ENCODE results near the gene CCDC15.
"Not testable (repeated sequence)": the region's sequence is repeated elsewhere in the genome, so short reads cannot be mapped to it uniquely, and the experiment has no call there.

CCDC15 gene

DNA sequence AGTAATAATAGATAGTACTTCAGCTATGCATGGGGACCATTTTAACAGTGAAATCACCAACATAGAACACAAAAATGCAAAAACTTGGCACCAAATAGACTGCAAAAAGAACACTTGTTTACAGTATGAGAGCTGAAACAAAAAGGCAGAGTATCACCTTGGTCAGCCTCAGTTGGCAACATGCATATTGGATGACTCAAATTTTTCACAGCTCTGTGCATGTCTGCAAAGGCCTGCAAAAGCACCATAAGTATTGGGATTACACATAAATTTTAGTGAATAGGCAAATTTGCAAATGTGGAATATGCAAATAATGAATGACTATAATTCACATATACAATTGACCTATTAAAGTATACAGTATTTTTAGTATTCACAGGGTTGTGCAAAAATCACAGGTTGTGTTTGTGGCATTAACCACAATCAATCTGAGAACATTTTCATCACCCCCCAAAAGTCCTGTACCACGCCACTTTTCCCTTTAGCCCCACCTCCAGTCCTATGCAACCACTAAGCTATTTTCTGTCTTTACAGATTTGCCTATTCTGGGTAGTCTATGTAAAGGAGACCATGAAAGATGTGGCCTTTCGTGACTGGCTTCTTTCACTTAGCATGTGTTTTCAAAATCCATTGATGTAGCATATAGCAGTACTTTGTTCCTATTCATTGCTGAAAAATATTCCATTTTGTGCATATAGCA is 47.2 kb downstream of the CCDC15 start:
- DNase-seq = no peak

DNA sequence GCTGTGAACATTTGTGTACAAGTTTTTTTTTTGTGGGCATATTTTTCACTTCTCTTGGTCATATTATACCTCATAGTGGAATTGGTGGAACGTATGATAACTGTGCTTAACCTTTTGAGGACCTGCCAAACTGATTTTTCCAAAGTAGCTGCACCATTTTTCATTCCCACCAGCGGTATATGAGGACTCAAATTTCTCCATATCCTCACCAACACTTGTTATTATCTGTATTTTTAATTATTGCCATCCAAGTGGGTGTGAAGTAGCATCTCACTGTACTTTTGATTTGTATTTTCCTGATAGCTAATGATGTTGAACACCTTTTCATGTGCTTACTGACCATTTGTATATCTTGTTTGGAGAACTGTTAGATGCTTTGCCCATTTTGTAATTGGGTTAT is 47.8 kb downstream of the CCDC15 start:
- DNase-seq = no peak

DNA sequence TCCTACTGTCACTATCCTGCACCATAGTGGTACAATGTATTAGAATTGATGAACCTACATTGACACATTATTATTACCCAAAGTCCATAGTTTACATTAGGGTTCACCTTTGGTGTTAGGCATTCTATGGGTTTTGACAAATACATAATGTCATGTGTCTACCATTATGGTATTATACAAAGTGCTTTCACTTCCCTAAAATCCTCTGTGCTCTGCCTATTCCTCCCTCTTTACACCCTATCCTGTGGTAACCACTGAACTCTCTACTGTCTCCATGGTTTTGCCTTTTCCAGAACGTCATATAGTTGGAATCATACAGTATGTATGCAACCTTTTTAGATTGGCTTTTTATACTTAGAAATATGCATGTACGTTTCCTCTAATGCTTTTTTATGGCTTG is 51.5 kb downstream of the CCDC15 start:
- DNase-seq = no peak

- no peak for DNase-seq
These were observed 62.4 kb downstream of the CCDC15 start for GRCh38 chr11:125016413-125016812.

DNA sequence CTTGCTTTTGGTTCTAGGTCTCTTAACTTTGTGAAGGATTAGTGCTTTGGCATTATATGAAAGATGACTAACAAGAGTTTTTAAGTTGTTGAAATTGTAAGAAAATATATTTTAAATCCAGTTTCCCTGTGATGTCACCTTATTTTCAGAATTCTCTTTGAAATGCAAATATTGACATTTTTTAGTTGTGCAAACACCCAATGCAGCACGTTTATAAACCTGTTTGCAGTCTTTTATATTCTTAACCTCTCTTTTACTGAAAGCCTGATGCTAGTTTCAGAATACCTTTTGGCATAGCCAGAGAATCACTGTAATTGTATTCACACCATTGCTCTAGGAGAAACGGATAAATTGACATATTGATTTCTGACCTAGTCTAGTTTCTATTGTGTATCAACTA is 66.3 kb downstream of the CCDC15 start:
- no peak for DNase-seq

GRCh38 chr11:125022551-125022950 is 68.5 kb downstream of the CCDC15 start:
- DNase-seq = no peak

- no peak for DNase-seq
These were observed 72.0 kb downstream of the CCDC15 start for GRCh38 chr11:125025968-125026367.

- not testable (repeated sequence) for DNase-seq
These were observed 75.4 kb downstream of the CCDC15 start for GRCh38 chr11:125029431-125029830.

DNA sequence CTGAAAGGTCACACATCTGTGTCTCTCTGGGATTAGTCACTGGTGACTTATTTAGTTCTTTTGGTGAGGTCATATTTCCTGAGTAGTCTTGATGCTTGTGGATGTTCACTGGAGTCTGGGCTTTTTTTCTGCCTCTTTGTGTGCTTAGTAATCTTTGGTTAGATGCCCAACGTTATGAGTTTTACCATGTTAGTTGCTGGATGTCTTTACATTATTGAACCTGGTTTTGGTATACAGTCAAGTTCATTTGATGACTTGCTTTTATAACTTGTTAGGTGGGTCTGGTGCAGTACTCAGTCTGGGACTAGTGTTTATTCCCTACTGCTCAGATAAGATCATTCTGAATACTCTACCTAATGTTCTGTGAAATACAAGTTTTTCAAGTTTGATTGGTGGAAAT is 82.9 kb downstream of the CCDC15 start:
- no peak for DNase-seq

GRCh38 chr11:125049164-125049792 is 95.3 kb downstream of the CCDC15 start:
- DNase-seq = no peak

- DNase-seq = no peak
These were observed 98.0 kb downstream of the CCDC15 start for GRCh38 chr11:125052047-125052446.

- no peak for DNase-seq
These were observed 99.2 kb downstream of the CCDC15 start for GRCh38 chr11:125053167-125053566.

GRCh38 chr11:125055107-125055715 is 101.2 kb downstream of the CCDC15 start:
- DNase-seq = no peak

GRCh38 chr11:125056111-125056510 is 102.1 kb downstream of the CCDC15 start:
- DNase-seq = not testable (repeated sequence)

- no peak for DNase-seq
These were observed 103.1 kb downstream of the CCDC15 start for GRCh38 chr11:125056931-125057692.

GRCh38 chr11:125057693-125058016 is 103.7 kb downstream of the CCDC15 start:
- DNase-seq = no peak

- DNase-seq = no peak
These were observed 107.3 kb downstream of the CCDC15 start for GRCh38 chr11:125061281-125061680.

DNA sequence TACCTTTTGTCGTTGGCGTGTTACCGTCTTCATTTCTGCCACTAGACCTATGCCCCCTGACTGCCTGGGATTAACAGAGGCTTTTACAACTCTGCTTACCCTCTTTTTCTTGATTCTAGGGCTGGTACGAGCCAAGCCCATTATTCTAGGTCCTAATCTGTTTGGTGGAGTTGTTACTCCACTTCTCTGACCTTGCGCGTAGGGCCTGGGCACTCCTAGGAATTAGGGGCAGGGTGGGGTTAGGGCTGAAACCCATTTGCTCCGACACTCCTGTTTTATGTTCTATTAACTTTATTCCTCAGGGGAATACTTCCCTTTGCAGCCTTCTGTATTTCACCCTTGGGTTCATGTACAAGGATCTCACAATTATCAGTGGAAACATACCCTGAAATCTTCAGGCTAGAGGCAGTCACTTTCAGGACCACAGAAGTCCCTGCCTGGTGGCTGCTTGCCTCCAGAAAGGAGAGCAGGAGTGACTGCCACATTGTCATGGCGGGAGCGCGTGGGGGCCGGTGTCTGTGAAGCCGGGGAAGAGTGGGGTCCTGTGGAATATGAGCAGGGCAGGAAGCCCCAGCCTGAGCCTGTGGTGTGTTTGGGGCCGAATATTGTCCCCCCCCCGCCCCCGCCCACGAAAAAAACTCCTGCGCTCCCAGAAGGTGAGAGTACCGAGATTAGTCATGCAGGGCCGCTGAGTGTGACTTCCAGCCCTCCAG is 108.4 kb downstream of the CCDC15 start:
- DNase-seq = no peak

- peak in 9 of 14 donors; percentile 23 to 73 (median 44) for DNase-seq
These were observed 109.0 kb downstream of the CCDC15 start, which contains the start of gene SLC37A2 for GRCh38 chr11:125062931-125063428. Gene SLC37A2 (plus strand): TSS chr11:125063305. CDS start chr11:125063368, 63 bp downstream.

DNA sequence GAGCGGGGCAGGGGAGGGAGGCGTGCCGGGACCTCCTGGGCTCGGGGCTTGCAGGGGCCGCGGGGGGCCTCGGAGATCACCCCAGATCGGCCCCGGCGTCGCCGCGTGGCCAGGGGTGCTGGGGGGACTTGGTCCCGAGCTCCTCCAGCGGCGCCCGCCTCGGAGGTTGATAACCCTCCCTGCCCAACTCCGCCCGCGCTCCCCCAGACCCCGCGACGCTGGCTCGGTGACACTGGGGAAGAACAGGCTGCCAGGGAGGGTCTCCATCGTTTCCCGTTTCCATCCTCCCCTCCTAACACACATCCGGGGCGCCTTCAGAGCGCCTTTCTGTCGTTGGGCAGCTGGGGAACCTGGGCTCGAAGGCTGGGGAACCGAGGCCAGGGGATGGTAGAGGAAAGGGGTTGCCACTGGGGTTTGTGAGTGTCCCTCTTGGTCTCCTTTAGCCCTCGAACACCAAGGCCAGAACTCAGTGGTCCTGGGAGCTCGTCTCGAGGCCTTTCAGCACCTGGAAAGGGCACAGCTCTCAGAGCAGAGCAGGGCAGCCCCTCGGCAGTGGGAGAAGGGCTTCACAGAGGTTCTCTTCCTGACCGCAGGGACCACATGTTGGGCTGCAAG is 109.5 kb downstream of the CCDC15 start:
- DNase-seq = no peak

GRCh38 chr11:125064070-125064469 is 110.1 kb downstream of the CCDC15 start:
- DNase-seq = no peak

DNA sequence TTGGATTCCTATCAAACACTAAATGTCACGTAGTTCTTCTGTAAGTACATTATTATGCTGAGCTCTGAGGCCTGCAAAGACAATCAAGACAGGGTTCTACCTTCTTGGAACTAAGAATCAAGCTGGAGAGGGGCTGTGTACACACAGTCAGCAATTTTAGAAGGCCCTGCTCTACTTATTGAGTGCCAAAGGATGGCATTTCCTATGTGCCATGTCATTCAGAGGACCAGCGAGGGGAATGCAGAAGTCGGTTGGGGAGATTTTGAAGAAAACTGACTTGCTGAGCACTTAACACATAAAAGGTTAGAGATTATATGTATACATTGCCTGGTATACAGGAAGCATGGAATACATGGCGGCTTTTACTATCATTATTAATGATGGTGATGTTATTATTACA is 114.4 kb downstream of the CCDC15 start:
- no peak for DNase-seq
